Activated B cell treated with CpG ODN at 0.5 μM for 24 hours (primary cell): ENCODE measurements around the gene NR3C2. TPM values are rescaled to one million over a fixed set of nuclear protein-coding genes. Genes with fewer than 3 reads are reported as not detected.

ENCODE experiments used
- ATAC-seq: fragments of 200-7000 bp; cut with Tn5 transposase; one replicate; pipeline ENCODE4 v1.10.0; 2021; ENCODE audit warnings: low read depth, mild to moderate bottlenecking, moderate library complexity
- CTCF ChIA-PET: fragments of 350-600 bp; sonication (Branson Sonifier 250); formaldehyde crosslinking; loops from one replicate; lab custom pipeline; 2021; ENCODE audit warnings: antibody characterized with exemption; lab: Charles Lee
- POLR2A ChIA-PET: fragments of 350-600 bp; sonication (Branson Sonifier 250); formaldehyde crosslinking; loops from one replicate; lab custom pipeline; 2021; ENCODE audit warnings: antibody characterized with exemption; lab: Charles Lee
- DNase-seq: peaks from one replicate; pipeline ENCODE4 v3.0.0; 2022
- H3K27ac Mint-ChIP-seq: one replicate; pipeline ENCODE4 v1.8.0; 2020; ENCODE audit warnings: mixed read lengths
- H3K27me3 Mint-ChIP-seq: one replicate; pipeline ENCODE4 v1.8.0; 2021; ENCODE audit warnings: mixed read lengths
- H3K36me3 Mint-ChIP-seq: one replicate; pipeline ENCODE4 v1.8.0; 2021; ENCODE audit warnings: low read depth, mixed read lengths
- H3K4me1 Mint-ChIP-seq: one replicate; pipeline ENCODE4 v1.8.0; 2021; ENCODE audit warnings: mixed read lengths
- H3K4me3 Mint-ChIP-seq: one replicate; pipeline ENCODE4 v1.8.0; 2020; ENCODE audit warnings: mild to moderate bottlenecking, mixed read lengths
- H3K9me3 Mint-ChIP-seq: one replicate; pipeline ENCODE4 v1.8.0; 2020; ENCODE audit warnings: mixed read lengths
- CTCF ChIP-seq: fragments of 200-600 bp; IDR thresholded peaks from one replicate; pipeline ENCODE4 v1.8.0; 2022; ENCODE audit warnings: antibody characterized with exemption, mild to moderate bottlenecking
- intact Hi-C: fragments of 100-400 bp; cut with micrococcal nuclease; formaldehyde crosslinking; loops from one replicate; pipeline ENCODE4 v1.15.1; 2024
- total RNA-seq: library from RNA; stranded (reverse); gene quantifications from 2 replicates; pipeline ENCODE4 v1.2.3, GENCODE V29; 2022

The NR3C2 gene
- total RNA-seq, 1 donor from 2014 or later = 4.5 TPM

GRCh38 chr4:148412460-148412994 lies 29.7 kb downstream of the NR3C2 start:
- no peak for ATAC-seq
- Mint-ChIP-seq H3K9me3 (no peaks in the 10 kb centered on the region), H3K36me3 (peaks cover 5% of the 10 kb centered on the region), H3K27ac (no peak overlapping the region), H3K27me3 (no peaks in the 10 kb centered on the region), H3K4me1 (peaks cover 4% of the 10 kb centered on the region), H3K4me3 (no peak overlapping the region)
- ChIA-PET POLR2A (no interaction called here), CTCF (no interaction called here)
- no peak for TF ChIP-seq CTCF
- DNase-seq = no peak
- intact Hi-C loops = no loop called here

GRCh38 chr4:148405161-148405893 lies 36.9 kb downstream of the NR3C2 start:
- Mint-ChIP-seq H3K36me3 (no peaks in the 10 kb centered on the region), H3K27me3 (no peaks in the 10 kb centered on the region), H3K9me3 (no peaks in the 10 kb centered on the region), H3K4me3 (no peak overlapping the region), H3K27ac (no peak overlapping the region), H3K4me1 (no peaks in the 10 kb centered on the region)
- ATAC-seq (no peak), DNase-seq (no peak)
- ChIA-PET CTCF (no interaction called here), POLR2A (no interaction called here)
- TF ChIP-seq CTCF = no peak
- intact Hi-C loops = no loop called here

GRCh38 chr4:148398988-148399387 lies 43.2 kb downstream of the NR3C2 start:
- H3K9me3 Mint-ChIP-seq = no peaks in the 10 kb centered on the region
- intact Hi-C loops = no loop called here
- no peak overlapping the region for H3K27ac Mint-ChIP-seq

GRCh38 chr4:148397771-148398170 lies 44.4 kb downstream of the NR3C2 start:
- no peak for ATAC-seq
- H3K27me3 Mint-ChIP-seq = no peaks in the 10 kb centered on the region

More at GRCh38 chr4:148398988-148399387, 43.2 kb downstream of the NR3C2 start:
- ChIA-PET CTCF (no interaction called here), POLR2A (no interaction called here)
- H3K36me3 Mint-ChIP-seq = no peaks in the 10 kb centered on the region
- DNase-seq (no peak), ATAC-seq (no peak)
- no peaks in the 10 kb centered on the region for H3K4me1 Mint-ChIP-seq
- H3K27me3 Mint-ChIP-seq = no peaks in the 10 kb centered on the region
- no peak for TF ChIP-seq CTCF
- H3K4me3 Mint-ChIP-seq = no peak overlapping the region

More at GRCh38 chr4:148397771-148398170, 44.4 kb downstream of the NR3C2 start:
- Mint-ChIP-seq H3K27ac (no peak overlapping the region), H3K4me1 (no peaks in the 10 kb centered on the region), H3K4me3 (no peak overlapping the region), H3K36me3 (no peaks in the 10 kb centered on the region), H3K9me3 (no peaks in the 10 kb centered on the region)
- no peak for TF ChIP-seq CTCF
- intact Hi-C loops = no loop called here
- POLR2A ChIA-PET = no interaction called here
- CTCF ChIA-PET = interaction anchor here (1.2 kb wide), 1 partner anchor 11 kb away, joined by 3 read pairs; no protein-coding TSS in a partner anchor
- DNase-seq = no peak
